GM18526 (cell line): ENCODE measurements around the gene TAS2R31.
"Not testable (repeated sequence)": the region's sequence is repeated elsewhere in the genome, so short reads cannot be mapped to it uniquely, and the experiment has no call there.

Experiments used
- POLR2A ChIP-seq: IDR thresholded peaks from 3 replicates; pipeline ENCODE4 v1.6.1; 2011; ENCODE audit not compliant: insufficient read length; ENCODE audit errors: extremely low read depth

TAS2R31 gene

GRCh38 chr12:11031307-11031706 lies at the start of gene TAS2R31:
TAS2R31 (minus strand) TSS chr12:11031407; CDS start chr12:11031335, 72 bp downstream.
- TF ChIP-seq POLR2A = no peak

GRCh38 chr12:11078246-11078645 lies 47.0 kb upstream of the TAS2R31 start:
- no peak for TF ChIP-seq POLR2A

- TF ChIP-seq POLR2A = no peak
Measured at GRCh38 chr12:11075642-11076041, 44.4 kb upstream of the TAS2R31 start.

GRCh38 chr12:11071414-11071813 lies 40.2 kb upstream of the TAS2R31 start:
- no peak for TF ChIP-seq POLR2A

- no peak for TF ChIP-seq POLR2A
Measured at GRCh38 chr12:11070999-11071398, 39.8 kb upstream of the TAS2R31 start.

GRCh38 chr12:11069854-11070365 lies 38.7 kb upstream of the TAS2R31 start:
- TF ChIP-seq POLR2A = no peak

GRCh38 chr12:11067514-11067913 lies 36.3 kb upstream of the TAS2R31 start:
- no peak for TF ChIP-seq POLR2A

- TF ChIP-seq POLR2A = not testable (repeated sequence)
Measured at GRCh38 chr12:11062194-11062593, 31.0 kb upstream of the TAS2R31 start, which contains the start of gene TAS2R46. TAS2R46 (minus strand) TSS chr12:11062294; CDS start chr12:11062294, 0 bp downstream.

GRCh38 chr12:11059784-11060183 lies 28.6 kb upstream of the TAS2R31 start:
- TF ChIP-seq POLR2A = no peak

GRCh38 chr12:11059041-11059440 lies 27.8 kb upstream of the TAS2R31 start:
- no peak for TF ChIP-seq POLR2A

- TF ChIP-seq POLR2A = no peak
Measured at GRCh38 chr12:11055306-11055705, 24.1 kb upstream of the TAS2R31 start.

- no peak for TF ChIP-seq POLR2A
Measured at GRCh38 chr12:11040162-11040561, 9.0 kb upstream of the TAS2R31 start.

GRCh38 chr12:11039171-11039570 lies 8.0 kb upstream of the TAS2R31 start:
- TF ChIP-seq POLR2A = no peak

- no peak for TF ChIP-seq POLR2A
Measured at GRCh38 chr12:11026118-11026517, 5.1 kb downstream of the TAS2R31 start.

- no peak for TF ChIP-seq POLR2A
Measured at GRCh38 chr12:11023387-11023786, 7.8 kb downstream of the TAS2R31 start.

GRCh38 chr12:11022520-11022919 lies 8.7 kb downstream of the TAS2R31 start, which contains the start of gene TAS2R19:
TAS2R19 (minus strand) TSS chr12:11022620; CDS start chr12:11022571, 49 bp downstream.
- TF ChIP-seq POLR2A = no peak

GRCh38 chr12:11016937-11017336 lies 14.3 kb downstream of the TAS2R31 start:
- no peak for TF ChIP-seq POLR2A
